Neural crest cell (in vitro differentiated cells): Measurements from ENCODE around the gene SCUBE1. TPM values are rescaled to one million over a fixed set of nuclear protein-coding genes. Genes with fewer than 3 reads are reported as not detected.

Experiments used
- DNase-seq: peaks from one replicate; pipeline ENCODE4 v3.0.0; 2021; ENCODE audit warnings: low read depth, mixed read lengths, low spot score
- H3K27ac Mint-ChIP-seq: one replicate; pipeline ENCODE4 v1.8.0; 2021; ENCODE audit warnings: mild to moderate bottlenecking, mixed read lengths; ENCODE audit not compliant: unreplicated experiment
- H3K27me3 Mint-ChIP-seq: 2 replicates; pipeline ENCODE4 v1.8.0; 2021; ENCODE audit warnings: low read depth, mild to moderate bottlenecking, mixed read lengths
- H3K36me3 Mint-ChIP-seq: 2 replicates; pipeline ENCODE4 v1.8.0; 2021; ENCODE audit warnings: low read depth, mild to moderate bottlenecking, mixed read lengths
- H3K4me1 Mint-ChIP-seq: 2 replicates; pipeline ENCODE4 v1.8.0; 2021; ENCODE audit warnings: mixed read lengths
- H3K4me3 Mint-ChIP-seq: one replicate; pipeline ENCODE4 v1.8.0; 2021; ENCODE audit warnings: mild to moderate bottlenecking, mixed read lengths
- H3K9me3 Mint-ChIP-seq: 2 replicates; pipeline ENCODE4 v1.8.0; 2021; ENCODE audit warnings: mixed read lengths
- total RNA-seq: library from RNA; stranded (reverse); gene quantifications from 2 replicates; pipeline ENCODE4 v1.2.1, GENCODE V29; 2021
- TF ChIP-seq, protein P1 (sequence below): fragments of 200-600 bp; sonication (generic); conservative IDR thresholded peaks from 2 replicates; pipeline ENCODE4 v1.5.0; 2021; ENCODE audit warnings: antibody characterized with exemption, mild to moderate bottlenecking

The SCUBE1 gene
- total RNA-seq, 1 donor from 2014 or later = 12.1 TPM

DNA sequence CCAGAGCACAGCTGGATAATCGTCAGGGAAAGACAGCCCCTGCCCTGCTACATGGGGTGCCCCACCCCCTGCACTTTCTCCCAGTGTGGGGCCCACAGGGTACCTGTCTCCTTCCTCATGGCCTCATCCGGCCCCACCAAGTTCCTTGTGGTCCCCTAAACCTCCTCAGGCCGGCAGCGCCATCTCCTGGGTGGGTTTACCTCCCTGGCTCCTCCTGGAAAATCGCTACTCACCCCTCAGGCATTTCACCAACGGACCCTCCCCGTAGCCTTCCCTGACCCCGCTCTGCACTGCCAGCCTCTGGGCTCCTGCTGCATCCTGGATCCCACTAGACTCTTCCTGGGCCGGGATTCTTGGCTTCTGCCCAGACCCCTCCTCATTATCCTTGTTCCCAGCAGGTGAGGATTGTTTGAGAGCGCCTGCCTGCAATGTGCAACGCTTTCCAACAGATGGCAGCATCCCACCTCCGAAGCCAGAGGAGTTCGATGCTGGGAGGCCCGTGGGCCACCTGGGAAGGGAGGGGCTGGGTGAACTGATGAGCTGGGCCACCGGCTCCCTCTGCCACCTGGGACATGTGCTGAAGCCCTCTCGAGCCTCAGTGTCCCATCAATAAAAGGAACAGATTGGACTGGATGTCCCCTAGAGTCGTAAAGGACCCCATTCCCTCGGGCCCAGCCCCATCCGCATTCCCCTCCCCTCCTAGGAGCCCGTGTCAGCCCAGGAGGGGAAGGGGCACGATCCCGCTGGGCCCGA lies 112.0 kb downstream of the SCUBE1 start:
- peak; percentile 72 for DNase-seq
- H3K36me3 Mint-ChIP-seq = no peaks in the 10 kb centered on the region
- H3K27me3 Mint-ChIP-seq = peaks cover 2% of the 10 kb centered on the region
- H3K27ac Mint-ChIP-seq = no peak overlapping the region
- no peak overlapping the region for H3K4me3 Mint-ChIP-seq
- TF ChIP-seq, protein P1, sequence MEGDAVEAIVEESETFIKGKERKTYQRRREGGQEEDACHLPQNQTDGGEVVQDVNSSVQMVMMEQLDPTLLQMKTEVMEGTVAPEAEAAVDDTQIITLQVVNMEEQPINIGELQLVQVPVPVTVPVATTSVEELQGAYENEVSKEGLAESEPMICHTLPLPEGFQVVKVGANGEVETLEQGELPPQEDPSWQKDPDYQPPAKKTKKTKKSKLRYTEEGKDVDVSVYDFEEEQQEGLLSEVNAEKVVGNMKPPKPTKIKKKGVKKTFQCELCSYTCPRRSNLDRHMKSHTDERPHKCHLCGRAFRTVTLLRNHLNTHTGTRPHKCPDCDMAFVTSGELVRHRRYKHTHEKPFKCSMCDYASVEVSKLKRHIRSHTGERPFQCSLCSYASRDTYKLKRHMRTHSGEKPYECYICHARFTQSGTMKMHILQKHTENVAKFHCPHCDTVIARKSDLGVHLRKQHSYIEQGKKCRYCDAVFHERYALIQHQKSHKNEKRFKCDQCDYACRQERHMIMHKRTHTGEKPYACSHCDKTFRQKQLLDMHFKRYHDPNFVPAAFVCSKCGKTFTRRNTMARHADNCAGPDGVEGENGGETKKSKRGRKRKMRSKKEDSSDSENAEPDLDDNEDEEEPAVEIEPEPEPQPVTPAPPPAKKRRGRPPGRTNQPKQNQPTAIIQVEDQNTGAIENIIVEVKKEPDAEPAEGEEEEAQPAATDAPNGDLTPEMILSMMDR = peak; percentile 96
- peaks cover 33% of the 10 kb centered on the region for H3K4me1 Mint-ChIP-seq
- H3K9me3 Mint-ChIP-seq = no peaks in the 10 kb centered on the region

DNA sequence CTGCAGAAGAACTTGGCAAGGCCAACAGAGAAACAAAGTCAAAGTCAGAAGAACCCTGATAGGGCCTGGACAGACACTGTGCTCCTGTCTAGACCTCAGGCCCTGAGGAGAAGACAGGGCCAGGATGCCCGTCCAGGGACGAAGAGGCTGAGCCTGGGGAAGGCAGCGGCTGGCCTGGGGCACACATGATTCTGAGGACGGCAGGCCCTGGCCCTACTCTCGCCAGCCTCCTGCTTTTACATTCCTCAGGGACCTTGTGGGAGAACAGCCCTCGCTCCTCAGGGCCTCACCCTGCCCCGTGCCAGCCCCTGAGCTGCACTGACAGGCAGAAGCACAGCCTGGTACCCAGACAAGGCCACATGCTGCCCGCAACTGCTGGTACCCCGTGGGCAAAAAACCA lies 112.6 kb downstream of the SCUBE1 start:
- Mint-ChIP-seq H3K4me1 (peaks cover 34% of the 10 kb centered on the region), H3K27me3 (no peaks in the 10 kb centered on the region), H3K4me3 (no peak overlapping the region), H3K27ac (no peak overlapping the region), H3K36me3 (no peaks in the 10 kb centered on the region), H3K9me3 (no peaks in the 10 kb centered on the region)
- no peak for DNase-seq
- TF ChIP-seq, protein P1 = no peak

DNA sequence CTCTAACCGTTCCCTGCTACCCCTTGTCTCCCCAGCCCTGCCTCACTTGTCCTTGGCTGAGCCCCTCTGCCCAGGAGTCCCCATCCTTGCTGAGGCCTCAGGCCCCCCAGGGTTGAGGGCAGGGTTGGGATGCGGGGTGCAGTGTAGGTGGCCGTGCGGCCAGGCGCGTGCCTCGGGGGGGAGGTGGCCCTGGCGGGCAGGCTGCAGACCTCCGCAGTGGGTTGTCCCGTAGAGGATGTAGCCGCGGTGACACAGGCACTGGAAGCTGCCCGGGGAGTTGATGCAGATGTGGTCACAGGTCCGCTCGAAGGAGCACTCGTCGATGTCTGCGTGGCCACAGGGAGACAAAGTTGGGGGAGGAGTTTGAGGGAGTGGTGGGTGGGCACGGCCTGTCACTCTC lies 114.3 kb downstream of the SCUBE1 start:
- H3K9me3 Mint-ChIP-seq = no peaks in the 10 kb centered on the region
- H3K27ac Mint-ChIP-seq = no peak overlapping the region
- H3K27me3 Mint-ChIP-seq = no peaks in the 10 kb centered on the region
- no peaks in the 10 kb centered on the region for H3K36me3 Mint-ChIP-seq
- H3K4me1 Mint-ChIP-seq = peaks cover 33% of the 10 kb centered on the region
- TF ChIP-seq, protein P1 = no peak
- no peak for DNase-seq
- H3K4me3 Mint-ChIP-seq = no peak overlapping the region

DNA sequence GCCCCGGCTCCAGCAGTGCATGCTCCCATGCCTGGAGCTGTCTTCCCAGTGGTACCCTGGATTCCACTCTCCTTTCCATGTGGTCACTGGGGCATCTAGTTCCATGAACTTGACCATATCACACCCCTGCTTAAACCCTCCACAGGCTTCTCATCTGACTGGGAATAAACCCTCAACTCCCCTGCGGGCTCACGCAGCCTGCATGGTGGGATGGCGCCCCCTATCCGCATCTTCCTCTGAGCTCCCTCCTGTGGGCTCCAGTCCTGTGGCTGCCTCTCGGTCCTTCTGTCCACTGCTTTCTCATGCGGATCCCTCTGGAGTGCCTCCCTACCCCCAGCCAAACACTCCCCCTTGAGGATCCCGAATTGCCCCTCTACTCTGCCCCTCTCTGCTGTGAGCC lies 114.8 kb downstream of the SCUBE1 start:
- TF ChIP-seq, protein P1 = peak; percentile 47
- no peak overlapping the region for H3K27ac Mint-ChIP-seq
- H3K4me3 Mint-ChIP-seq = no peak overlapping the region
- peak; percentile 65 for DNase-seq
- H3K4me1 Mint-ChIP-seq = peaks cover 33% of the 10 kb centered on the region
- no peaks in the 10 kb centered on the region for H3K9me3 Mint-ChIP-seq
- H3K27me3 Mint-ChIP-seq = no peaks in the 10 kb centered on the region
- H3K36me3 Mint-ChIP-seq = no peaks in the 10 kb centered on the region

DNA sequence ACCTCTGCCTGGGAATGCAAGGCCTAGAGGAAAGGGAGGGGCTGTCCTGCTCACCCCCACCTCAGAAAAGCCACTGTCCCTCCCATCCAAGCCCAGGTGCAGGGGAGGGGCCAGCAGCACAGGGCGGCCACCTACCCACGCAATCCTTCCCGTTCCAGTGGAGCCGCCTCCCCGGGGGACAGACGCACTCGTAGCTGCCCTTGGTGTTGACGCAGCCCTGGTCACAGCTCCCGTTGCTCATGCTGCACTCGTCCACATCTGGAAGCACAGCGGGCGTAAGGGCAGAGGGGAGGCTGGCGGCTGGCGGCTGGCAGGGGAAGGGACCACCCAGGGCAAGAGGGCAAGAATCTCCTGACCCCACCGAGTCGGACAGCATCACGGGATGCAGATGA lies 115.9 kb downstream of the SCUBE1 start:
- no peak overlapping the region for H3K4me3 Mint-ChIP-seq
- H3K9me3 Mint-ChIP-seq = no peaks in the 10 kb centered on the region
- no peak for DNase-seq
- H3K36me3 Mint-ChIP-seq = no peaks in the 10 kb centered on the region
- peaks cover 33% of the 10 kb centered on the region for H3K4me1 Mint-ChIP-seq
- no peaks in the 10 kb centered on the region for H3K27me3 Mint-ChIP-seq
- peak overlapping the region; percentile 71 for H3K27ac Mint-ChIP-seq
- TF ChIP-seq, protein P1 = no peak
